ENCODE results near the gene GARIN5A.

GARIN5A gene

GRCh38 chr19:50459638-50460037 is 17.0 kb downstream of the GARIN5A start:
- CTCF ChIA-PET, result interaction anchor here (0.7 to 1.5 kb wide), 2 partner anchors 22 to 1041 kb away, joined by 3 to 5 read pairs; no protein-coding TSS in a partner anchor
- POLR2A ChIA-PET (ENCODE audit: low non-redundant PET), result no interaction called here
- H3K27ac ChIP-seq, result no peak overlapping the region
- TF ChIP-seq CTCF (conservative IDR thresholded peaks at IDR 0.05; ENCODE audit: low read depth), result no peak
- DNase-seq (ENCODE audit: low spot score), result no peak

GRCh38 chr19:50459067-50459456 is 17.6 kb downstream of the GARIN5A start:
- H3K27ac ChIP-seq, result no peak overlapping the region
- POLR2A ChIA-PET (ENCODE audit: low non-redundant PET), result no interaction called here
- CTCF ChIA-PET, result no interaction called here
- TF ChIP-seq CTCF (conservative IDR thresholded peaks at IDR 0.05; ENCODE audit: low read depth), result no peak
- DNase-seq (ENCODE audit: low spot score), result no peak

GRCh38 chr19:50458396-50459066 is 18.1 kb downstream of the GARIN5A start:
- POLR2A ChIA-PET (ENCODE audit: low non-redundant PET), result no interaction called here
- DNase-seq (ENCODE audit: low spot score), result no peak
- no peak for TF ChIP-seq CTCF (conservative IDR thresholded peaks at IDR 0.05; ENCODE audit: low read depth)
- H3K27ac ChIP-seq, result no peak overlapping the region
- CTCF ChIA-PET, result no interaction called here

- ChIA-PET CTCF (interaction anchor here (0.7 kb wide), 1 partner anchor 30 kb away, joined by 3 read pairs; no protein-coding TSS in a partner anchor), POLR2A (ENCODE audit: low non-redundant PET) (interaction anchor here (0.5 kb wide), 1 partner anchor 293 kb away, joined by 7 read pairs; no protein-coding TSS in a partner anchor)
- no peak for DNase-seq (ENCODE audit: low spot score)
- TF ChIP-seq CTCF (conservative IDR thresholded peaks at IDR 0.05; ENCODE audit: low read depth), result no peak
- H3K27ac ChIP-seq, result no peak overlapping the region
Observed at GRCh38 chr19:50457300-50457699, 19.3 kb downstream of the GARIN5A start.

- ChIA-PET CTCF (no interaction called here), POLR2A (ENCODE audit: low non-redundant PET) (no interaction called here)
- H3K27ac ChIP-seq, result no peak overlapping the region
- TF ChIP-seq CTCF (conservative IDR thresholded peaks at IDR 0.05; ENCODE audit: low read depth), result no peak
- no peak for DNase-seq (ENCODE audit: low spot score)
Observed at GRCh38 chr19:50455992-50456391, 20.7 kb downstream of the GARIN5A start.

- no peak for TF ChIP-seq CTCF (conservative IDR thresholded peaks at IDR 0.05; ENCODE audit: low read depth)
- POLR2A ChIA-PET (ENCODE audit: low non-redundant PET), result no interaction called here
- CTCF ChIA-PET, result interaction anchor here (0.7 kb wide), 1 partner anchor 84 kb away, joined by 3 read pairs; no protein-coding TSS in a partner anchor
- no peak for DNase-seq (ENCODE audit: low spot score)
- no peak overlapping the region for H3K27ac ChIP-seq
Observed at GRCh38 chr19:50453243-50453642, 23.4 kb downstream of the GARIN5A start.
